ENCODE data around the gene HRC.

DNA sequence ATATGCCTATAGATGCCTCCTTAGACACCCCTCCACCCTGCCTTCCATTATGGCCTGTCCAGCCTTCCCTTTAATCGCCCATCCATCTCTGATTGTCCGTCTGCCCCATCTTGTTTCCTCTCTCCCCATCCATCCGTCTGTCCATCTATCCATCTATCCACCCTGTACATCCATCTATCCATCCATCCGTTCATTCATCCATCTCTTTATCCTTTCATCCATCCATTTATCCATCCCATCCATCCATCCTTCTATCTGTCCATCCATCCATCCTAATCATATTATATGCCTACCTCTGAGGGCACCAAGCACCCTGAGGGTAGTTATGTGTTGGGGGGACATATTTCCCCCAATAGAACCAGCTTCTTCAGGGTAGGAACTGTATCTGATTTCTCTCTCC is 25.5 kb upstream of the HRC start:
- TF ChIP-seq, protein P1, sequence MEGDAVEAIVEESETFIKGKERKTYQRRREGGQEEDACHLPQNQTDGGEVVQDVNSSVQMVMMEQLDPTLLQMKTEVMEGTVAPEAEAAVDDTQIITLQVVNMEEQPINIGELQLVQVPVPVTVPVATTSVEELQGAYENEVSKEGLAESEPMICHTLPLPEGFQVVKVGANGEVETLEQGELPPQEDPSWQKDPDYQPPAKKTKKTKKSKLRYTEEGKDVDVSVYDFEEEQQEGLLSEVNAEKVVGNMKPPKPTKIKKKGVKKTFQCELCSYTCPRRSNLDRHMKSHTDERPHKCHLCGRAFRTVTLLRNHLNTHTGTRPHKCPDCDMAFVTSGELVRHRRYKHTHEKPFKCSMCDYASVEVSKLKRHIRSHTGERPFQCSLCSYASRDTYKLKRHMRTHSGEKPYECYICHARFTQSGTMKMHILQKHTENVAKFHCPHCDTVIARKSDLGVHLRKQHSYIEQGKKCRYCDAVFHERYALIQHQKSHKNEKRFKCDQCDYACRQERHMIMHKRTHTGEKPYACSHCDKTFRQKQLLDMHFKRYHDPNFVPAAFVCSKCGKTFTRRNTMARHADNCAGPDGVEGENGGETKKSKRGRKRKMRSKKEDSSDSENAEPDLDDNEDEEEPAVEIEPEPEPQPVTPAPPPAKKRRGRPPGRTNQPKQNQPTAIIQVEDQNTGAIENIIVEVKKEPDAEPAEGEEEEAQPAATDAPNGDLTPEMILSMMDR (IDR thresholded peaks at IDR 0.05): no peak
- no peak for TF ChIP-seq POLR2A (IDR thresholded peaks at IDR 0.05)
